ENCODE measurements around the gene MAU2.

DNA sequence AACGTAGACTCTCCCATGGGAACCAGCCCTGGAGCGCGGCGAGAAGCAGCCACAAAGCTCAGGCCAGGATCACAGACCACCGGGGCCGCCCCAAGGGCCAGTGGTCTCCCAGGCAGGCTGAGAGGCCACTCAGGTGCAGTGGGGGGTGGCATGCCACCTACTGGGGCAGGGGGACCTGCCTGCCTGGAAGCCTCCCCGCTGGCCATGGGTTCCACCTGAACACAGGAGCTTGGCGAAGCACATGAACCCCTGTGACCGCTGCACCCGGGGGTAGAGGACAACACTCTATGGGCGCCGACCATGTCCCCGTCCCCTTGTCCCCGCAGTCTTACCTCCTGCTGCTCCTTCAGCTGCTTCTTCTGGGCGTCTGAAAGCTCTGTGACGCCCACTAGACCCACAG, 40.8 kb upstream of the MAU2 start:
- TF ChIP-seq CTCF (conservative IDR thresholded peaks at IDR 0.05; ENCODE audit: low read depth, low read length) (no peak), EZH2 (IDR thresholded peaks at IDR 0.05; ENCODE audit: borderline replicate concordance, low read depth, low read length, poor library complexity, severe bottlenecking) (no peak)
